ENCODE measurements around the gene UVRAG. TPM values are rescaled to one million over a fixed set of nuclear protein-coding genes. Genes with fewer than 3 reads are reported as not detected.

UVRAG gene
- total RNA-seq, 1 experiment from 2014 or later, result 13.0 TPM

GRCh38 chr11:75938543-75938942 lies 123.5 kb downstream of the UVRAG start:
- CTCF ChIA-PET, result no interaction called here
- no peak overlapping the region for H3K27ac ChIP-seq (ENCODE audit: low read length)

GRCh38 chr11:75939516-75939915 lies 124.5 kb downstream of the UVRAG start:
- no peaks in the 10 kb centered on the region for H3K9me2 ChIP-seq (replicated peaks; ENCODE audit: low read length)
- no peak overlapping the region for H2AFZ ChIP-seq (ENCODE audit: low read length)
- no peaks in the 10 kb centered on the region for H3K4me1 ChIP-seq (ENCODE audit: insufficient read depth, low read length)
- no peak overlapping the region for H3K27ac ChIP-seq (ENCODE audit: low read length)
- H3K9ac ChIP-seq (ENCODE audit: low read length), result no peak overlapping the region
- BruUV-seq (replicated peaks), result no TSS peak
- no peak overlapping the region for H3K4me3 ChIP-seq (ENCODE audit: low read length)
- no peaks in the 10 kb centered on the region for H3F3A ChIP-seq (ENCODE audit: low read length, unreplicated experiment)
- POLR2A ChIA-PET (ENCODE audit: unreplicated experiment), result no interaction called here
- no peaks in the 10 kb centered on the region for H3K79me2 ChIP-seq (ENCODE audit: low read length)
- no peaks in the 10 kb centered on the region for H3K9me3 ChIP-seq (ENCODE audit: low read length)
- TF ChIP-seq EZH2 (IDR thresholded peaks at IDR 0.05; ENCODE audit: low read length, unreplicated experiment) (no peak), EZH2phosphoT487 (IDR thresholded peaks at IDR 0.05; ENCODE audit: borderline replicate concordance, low read length) (no peak)
- no peak for ATAC-seq
- CTCF ChIA-PET, result no interaction called here
- H4K20me1 ChIP-seq (ENCODE audit: low read length), result no peaks in the 10 kb centered on the region
- no peaks in the 10 kb centered on the region for H3K36me3 ChIP-seq (ENCODE audit: low read depth, low read length)
- no peak for DNase-seq
- intact Hi-C loops (cut with micrococcal nuclease), result no loop called here
- H3K4me2 ChIP-seq (ENCODE audit: low read length), result no peak overlapping the region
- H3K27me3 ChIP-seq (ENCODE audit: low read length), result no peaks in the 10 kb centered on the region

More at GRCh38 chr11:75938543-75938942, 123.5 kb downstream of the UVRAG start:
- Histone ChIP-seq H3K4me1 (ENCODE audit: insufficient read depth, low read length) (no peaks in the 10 kb centered on the region), H3F3A (ENCODE audit: low read length, unreplicated experiment) (no peaks in the 10 kb centered on the region), H3K4me3 (ENCODE audit: low read length) (no peak overlapping the region), H3K9ac (ENCODE audit: low read length) (no peak overlapping the region), H3K9me2 (replicated peaks; ENCODE audit: low read length) (no peaks in the 10 kb centered on the region), H4K20me1 (ENCODE audit: low read length) (no peaks in the 10 kb centered on the region), H3K4me2 (ENCODE audit: low read length) (no peak overlapping the region), H3K79me2 (ENCODE audit: low read length) (no peaks in the 10 kb centered on the region), H3K9me3 (ENCODE audit: low read length) (no peaks in the 10 kb centered on the region), H3K36me3 (ENCODE audit: low read depth, low read length) (no peaks in the 10 kb centered on the region), H3K27me3 (ENCODE audit: low read length) (no peaks in the 10 kb centered on the region), H2AFZ (ENCODE audit: low read length) (no peak overlapping the region)
- DNase-seq (peak; percentile 17), ATAC-seq (peak; percentile 61)
- no TSS peak for BruUV-seq (replicated peaks)
- intact Hi-C loops (cut with micrococcal nuclease), result no loop called here
- POLR2A ChIA-PET (ENCODE audit: unreplicated experiment), result no interaction called here
- no peak for TF ChIP-seq EZH2 (IDR thresholded peaks at IDR 0.05; ENCODE audit: low read length, unreplicated experiment)
- no peak for TF ChIP-seq CTCF (conservative IDR thresholded peaks at IDR 0.05; ENCODE audit: low read depth, low read length)
- TF ChIP-seq EZH2phosphoT487 (IDR thresholded peaks at IDR 0.05; ENCODE audit: borderline replicate concordance, low read length), result no peak

DNA sequence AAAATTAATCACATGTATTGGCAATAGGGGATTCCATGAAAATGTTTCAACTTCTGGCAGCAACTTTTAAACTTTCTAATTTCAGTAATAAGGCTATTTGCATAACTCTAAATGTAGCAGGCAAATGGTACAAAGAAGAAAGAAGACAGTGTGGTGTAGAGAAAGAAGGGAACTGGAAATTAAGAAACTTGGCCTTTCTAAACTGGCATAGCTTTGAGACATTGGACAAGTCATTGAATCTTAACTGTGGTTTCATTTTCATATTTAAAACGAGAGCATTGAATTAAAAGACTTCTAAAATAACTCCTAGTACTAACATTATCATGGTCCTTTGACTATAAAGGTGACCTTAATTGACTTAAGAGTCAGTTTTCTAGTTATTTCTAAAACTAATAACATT lies 125.0 kb downstream of the UVRAG start:
- intact Hi-C loops (cut with micrococcal nuclease), result no loop called here

More for the DNA sequence above, 125.0 kb downstream of the UVRAG start:
- ATAC-seq (no peak), DNase-seq (no peak)
- TF ChIP-seq EZH2 (IDR thresholded peaks at IDR 0.05; ENCODE audit: low read length, unreplicated experiment), result no peak
- TF ChIP-seq CTCF (conservative IDR thresholded peaks at IDR 0.05; ENCODE audit: low read depth, low read length), result no peak
- TF ChIP-seq EZH2phosphoT487 (IDR thresholded peaks at IDR 0.05; ENCODE audit: borderline replicate concordance, low read length), result no peak
- ChIA-PET CTCF (no interaction called here), POLR2A (ENCODE audit: unreplicated experiment) (no interaction called here)
- Histone ChIP-seq H3K9ac (ENCODE audit: low read length) (no peak overlapping the region), H3K4me1 (ENCODE audit: insufficient read depth, low read length) (no peaks in the 10 kb centered on the region), H3K27me3 (ENCODE audit: low read length) (no peaks in the 10 kb centered on the region), H3K79me2 (ENCODE audit: low read length) (no peaks in the 10 kb centered on the region), H3F3A (ENCODE audit: low read length, unreplicated experiment) (no peaks in the 10 kb centered on the region), H3K4me3 (ENCODE audit: low read length) (no peak overlapping the region), H3K9me3 (ENCODE audit: low read length) (no peaks in the 10 kb centered on the region), H2AFZ (ENCODE audit: low read length) (no peak overlapping the region), H3K4me2 (ENCODE audit: low read length) (no peak overlapping the region), H3K9me2 (replicated peaks; ENCODE audit: low read length) (no peaks in the 10 kb centered on the region), H3K27ac (ENCODE audit: low read length) (no peak overlapping the region), H4K20me1 (ENCODE audit: low read length) (no peaks in the 10 kb centered on the region), H3K36me3 (ENCODE audit: low read depth, low read length) (no peaks in the 10 kb centered on the region)
- no TSS peak for BruUV-seq (replicated peaks)

Measured in PC-3 (cell line).